K562 (cell line): ENCODE data around the gene ACKR3. TPM values are rescaled to one million over a fixed set of nuclear protein-coding genes. Genes with fewer than 3 reads are reported as not detected.

Source experiments
- ATAC-seq: fragments of 200-7000 bp; cut with Tn5 transposase; 3 replicates; pipeline ENCODE4 v1.9.1; 2020; ENCODE audit warnings: moderate library complexity
- BruUV-seq: library from RNA; stranded (reverse); fragments of 400-500 nt; replicated peaks from 2 replicates; lab custom pipeline; 2021; lab: Mats Ljungman, UMichigan
- CTCF ChIA-PET: fragments of 300-600 bp; formaldehyde crosslinking; extraction: SDS; loops from one replicate; lab custom pipeline; 2021; ENCODE audit warnings: low intra/inter-chr PET ratio; lab: Yijun Ruan, JAX
- POLR2A ChIA-PET: fragments of 300-600, 350-650 bp; sonication (Branson Sonifier 250); formaldehyde crosslinking; extraction: SDS; loops from one replicate; lab custom pipeline; 2021; ENCODE audit warnings: antibody characterized with exemption, inconsistent platforms; lab: Yijun Ruan, JAX
- DNase-seq, 4 experiments: peaks; one replicate each; pipeline versions ENCODE4 v3.0.0 to v3.0.0-alpha.2; 2011 to 2018; ENCODE audit warnings: low spot score in 3 of 4, mixed read lengths in 3 of 4; ENCODE audit errors: extremely low read depth in 1 of 4
- FAIRE-seq: peaks from 2 replicates; lab custom pipeline; 2011; peaks lifted over from hg19 to GRCh38; lab: Jason Lieb, UNC
- H2AFZ ChIP-seq: 2 replicates; pipeline ENCODE4 v1.6.0; 2011; ENCODE audit warnings: low read depth, low read length, control low read depth, inconsistent platforms
- H3K27ac ChIP-seq: fragments of 200-600 bp; 3 replicates; pipeline ENCODE4 v1.8.0; 2011; ENCODE audit warnings: low read depth, mild to moderate bottlenecking, control low read depth, inconsistent platforms, low read length, moderate library complexity, mixed read lengths; ENCODE audit errors: extremely low read depth
- H3K27me3 ChIP-seq, 2 experiments: fragments of 300-600 bp in 1 of 2; 2 replicates in 1 of 2; 3 replicates in 1 of 2; pipeline versions ENCODE4 v1.6.0 to v1.8.0; 2011; ENCODE audit warnings: inconsistent platforms in 2 of 2, low read length in 2 of 2, mild to moderate bottlenecking in 1 of 2, mixed read lengths in 1 of 2, moderate library complexity in 1 of 2; ENCODE audit not compliant: control insufficient read depth in 2 of 2, insufficient read depth in 2 of 2
- H3K36me3 ChIP-seq: fragments of 300-600 bp; 3 replicates; pipeline ENCODE4 v1.8.0; 2011; ENCODE audit warnings: mild to moderate bottlenecking, low read length, inconsistent platforms; ENCODE audit not compliant: control insufficient read depth, insufficient read depth
- H3K4me1 ChIP-seq, 2 experiments: fragments of 200-600 bp in 1 of 2; replicated peaks in 1 of 2; 2 replicates in 1 of 2; 3 replicates in 1 of 2; pipeline versions ENCODE4 v1.5.1 to v1.8.0; 2011; ENCODE audit warnings: inconsistent platforms in 2 of 2, low read length in 2 of 2, mild to moderate bottlenecking in 1 of 2, mixed read lengths in 1 of 2, moderate library complexity in 1 of 2; ENCODE audit not compliant: control insufficient read depth in 2 of 2, insufficient read depth in 2 of 2
- H3K4me2 ChIP-seq: 2 replicates; pipeline ENCODE4 v1.6.1; 2011; ENCODE audit warnings: low read length, control low read depth, inconsistent platforms, mixed read lengths; ENCODE audit not compliant: insufficient read depth
- H3K4me3 ChIP-seq: fragments of 200-600 bp; sonication (generic), shearing (Covaris generic); 2 replicates; pipeline ENCODE4 v1.5.1; 2016; ENCODE audit warnings: control low read depth, inconsistent platforms
- H3K79me2 ChIP-seq: fragments of 200-600 bp; 3 replicates; pipeline ENCODE4 v1.8.0; 2011; ENCODE audit warnings: low read length, inconsistent platforms; ENCODE audit not compliant: control insufficient read depth, insufficient read depth
- H3K9ac ChIP-seq, 2 experiments: 2 replicates each; pipeline versions ENCODE4 v1.6.0 to v1.6.1; 2011; ENCODE audit warnings: low read depth in 2 of 2, low read length in 2 of 2, control low read depth in 1 of 2, inconsistent platforms in 1 of 2, mild to moderate bottlenecking in 1 of 2, mixed read lengths in 1 of 2; ENCODE audit not compliant: insufficient read depth in 1 of 2
- H3K9me1 ChIP-seq: one replicate; pipeline ENCODE4 v1.6.0; 2011; ENCODE audit warnings: inconsistent platforms, mild to moderate bottlenecking, low read length, moderate library complexity; ENCODE audit not compliant: control insufficient read depth, insufficient read depth
- H3K9me3 ChIP-seq: replicated peaks from 2 replicates; pipeline ENCODE4 v1.5.1; 2011; ENCODE audit warnings: low read depth, low read length, inconsistent platforms; ENCODE audit not compliant: control insufficient read depth, insufficient read depth
- H4K20me1 ChIP-seq: replicated peaks from 2 replicates; pipeline ENCODE4 v1.6.1; 2011; ENCODE audit warnings: low read length, inconsistent platforms, mixed read lengths; ENCODE audit not compliant: control insufficient read depth, insufficient read depth
- NELFE ChIP-seq: IDR thresholded peaks from 2 replicates; pipeline ENCODE4 v1.6.1; 2011; ENCODE audit warnings: mild to moderate bottlenecking; ENCODE audit not compliant: insufficient read depth, insufficient read length
- POLR2A ChIP-seq: fragments of 450-650 bp; conservative IDR thresholded peaks from 2 replicates; pipeline ENCODE4 v1.6.1; 2016
- SRF ChIP-seq, 2 experiments: fragments of 250-450, 450-650 bp in 1 of 2; sonication (Bioruptor Pico) in 1 of 2; sonication (generic) in 1 of 2; formaldehyde crosslinking; IDR thresholded peaks; 2 replicates each; pipeline versions ENCODE4 v1.5.0 to v1.5.1; 2020 to 2022; ENCODE audit warnings: mild to moderate bottlenecking in 1 of 2, missing genetic modification reagents in 1 of 2
- ZNF133 ChIP-seq: fragments of 250-450 bp; sonication (Bioruptor Pico); IDR thresholded peaks from 2 replicates; pipeline ENCODE4 v1.4.0; 2020; ENCODE audit warnings: mild to moderate bottlenecking
- ZNF165 ChIP-seq: fragments of 250-450 bp; sonication (Bioruptor Pico); IDR thresholded peaks from 2 replicates; pipeline ENCODE4 v1.4.0; 2020; ENCODE audit warnings: borderline replicate concordance
- ZNF316 ChIP-seq: fragments of 450-650 bp; IDR thresholded peaks from 2 replicates; pipeline ENCODE4 v1.6.1; 2016
- WGBS: fragments of 100-300 bp; shearing (Covaris generic); methylation state at CpG from one replicate; pipeline ENCODE4 v1.1.6; 2016; ENCODE audit warnings: low coverage, mixed read lengths; ENCODE audit not compliant: insufficient coverage; ENCODE audit errors: missing lambda C conversion rate; 5-methylcytosine and 5-hydroxymethylcytosine counted together
- in situ Hi-C: fragments of 300-500 bp; cut with MboI; formaldehyde crosslinking; loops from 4 replicates; pipeline ENCODE4 v1.15.0; 2018; ENCODE audit warnings: inconsistent platforms, mixed read lengths
- intact Hi-C: fragments of 100-400 bp; cut with micrococcal nuclease; formaldehyde crosslinking; loops from 2 replicates; pipeline ENCODE4 v1.14.2; 2022
- polyA plus RNA-seq, 8 experiments: library from polyadenylated mRNA; depleted of rRNA in 4 of 8; stranded (reverse) in 5 of 8; unstranded in 3 of 8; fragments of >200 nt; fragmentation: Nextera tagmentation in 2 of 8; fragmentation: Illumina TruSeq in 1 of 8; extraction: Ambion mirVana in 2 of 8; extraction: Trizol in 1 of 8; gene quantifications; 2 replicates each; pipeline versions ENCODE4 v1.2.1 to v1.2.3, GENCODE V29; 2011 to 2014; ENCODE audit warnings: inconsistent platforms in 1 of 8, missing spikeins in 1 of 8
- total RNA-seq, 7 experiments: library from RNA; depleted of rRNA in 6 of 7; stranded (reverse); fragments of >200 nt in 6 of 7; fragmentation: Illumina TruSeq in 2 of 7; extraction: Trizol in 2 of 7; gene quantifications; 2 replicates each; pipeline versions ENCODE4 v1.2.1 to v1.2.3, GENCODE V29; 2011 to 2021; ENCODE audit warnings: low replicate concordance in 1 of 7
- TF ChIP-seq, protein P1 (sequence below), 2 experiments: fragments of 200-800 bp in 1 of 2; sonication (Bioruptor generic) in 1 of 2; sonication (generic) in 1 of 2; formaldehyde crosslinking in 1 of 2; IDR thresholded peaks in 1 of 2; conservative IDR thresholded peaks in 1 of 2; 2 replicates each; pipeline versions ENCODE4 v1.5.0 to v1.6.1; 2016 to 2020; ENCODE audit warnings: missing compliant biosample characterization in 1 of 2, missing genetic modification characterization in 1 of 2, missing genetic modification reagents in 1 of 2

ACKR3 gene
- total and polyA plus RNA-seq, 9 of the 15 experiments (the other 6 are each of a cell fraction or from before 2014, with no cell fraction given) = 0.07 TPM; not detected in 8

DNA sequence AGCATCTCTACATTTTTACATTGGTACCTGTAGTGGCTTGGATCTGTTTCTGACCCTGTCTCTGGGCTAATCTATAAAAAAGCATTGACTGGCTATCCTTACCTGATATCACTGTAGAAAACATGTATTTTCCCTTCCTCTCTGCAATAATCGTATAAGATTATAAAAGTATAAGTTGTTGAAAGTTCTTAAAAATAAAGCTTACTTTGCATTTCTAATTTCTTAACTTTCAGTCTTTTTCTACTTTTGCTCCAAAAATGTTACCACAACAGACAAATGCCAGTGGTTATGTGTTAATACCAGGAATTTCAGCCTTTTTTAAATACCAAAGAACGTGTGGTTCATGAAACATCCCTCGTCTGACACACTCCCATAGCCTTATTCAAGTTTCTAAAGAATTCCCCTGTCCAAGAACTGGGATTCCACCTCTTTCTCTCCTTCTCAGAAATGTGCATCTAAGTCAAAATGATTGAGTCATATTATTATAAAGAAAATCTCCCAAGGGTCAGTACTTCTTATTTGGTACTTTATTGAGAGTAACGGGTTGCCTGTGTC, 28.5 kb upstream of the ACKR3 start:
- intact Hi-C loops = no loop called here

More for the DNA sequence above, 28.5 kb upstream of the ACKR3 start:
- Histone ChIP-seq H3K4me2 (no peak overlapping the region), H3K79me2 (no peaks in the 10 kb centered on the region), H2AFZ (no peak overlapping the region), H3K36me3 (no peaks in the 10 kb centered on the region), H3K27ac (no peak overlapping the region), H3K4me3 (no peak overlapping the region), H3K9me3 (no peaks in the 10 kb centered on the region), H3K9ac (no peak overlapping the region), H4K20me1 (no peaks in the 10 kb centered on the region), H3K9me1 (no peaks in the 10 kb centered on the region), H3K4me1 (no peaks in the 10 kb centered on the region), H3K27me3 (peaks cover 0 to 7% of the 10 kb centered on the region in 2 experiments; a peak in 2 of 5 replicates)
- no TSS peak for BruUV-seq
- ChIA-PET POLR2A (no interaction called here), CTCF (no interaction called here)
- ATAC-seq (no peak), DNase-seq (no peak), FAIRE-seq (no peak)
- WGBS = 2% methylated on average over 3 of the region's 4 CpGs
- in situ Hi-C loops = no loop called here
- no peak for TF ChIP-seq ZNF133 (CRISPR knock-in tag)
- no peak for TF ChIP-seq POLR2A
- no peak for TF ChIP-seq ZNF165 (CRISPR knock-in tag)
- peak; percentile 36; the same call in 1 of the 2 replicates for TF ChIP-seq ZNF316
- TF ChIP-seq, protein P1, sequence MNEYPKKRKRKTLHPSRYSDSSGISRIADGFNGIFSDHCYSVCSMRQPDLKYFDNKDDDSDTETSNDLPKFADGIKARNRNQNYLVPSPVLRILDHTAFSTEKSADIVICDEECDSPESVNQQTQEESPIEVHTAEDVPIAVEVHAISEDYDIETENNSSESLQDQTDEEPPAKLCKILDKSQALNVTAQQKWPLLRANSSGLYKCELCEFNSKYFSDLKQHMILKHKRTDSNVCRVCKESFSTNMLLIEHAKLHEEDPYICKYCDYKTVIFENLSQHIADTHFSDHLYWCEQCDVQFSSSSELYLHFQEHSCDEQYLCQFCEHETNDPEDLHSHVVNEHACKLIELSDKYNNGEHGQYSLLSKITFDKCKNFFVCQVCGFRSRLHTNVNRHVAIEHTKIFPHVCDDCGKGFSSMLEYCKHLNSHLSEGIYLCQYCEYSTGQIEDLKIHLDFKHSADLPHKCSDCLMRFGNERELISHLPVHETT (CRISPR knock-in tag; conservative IDR thresholded peaks at IDR 0.05 in 1 of 2, IDR thresholded peaks at IDR 0.05 in 1 of 2) = no peak
- no peak for TF ChIP-seq SRF (CRISPR knock-in tag; IDR thresholded peaks at IDR 0.05)
- no peak for TF ChIP-seq NELFE
